22Rv1 (cell line): ENCODE measurements around the gene MGAT5.

Experiments used
- H3K27ac ChIP-seq: fragments of 450-650 bp; 2 replicates; pipeline ENCODE4 v1.5.1; 2017
- ZFX ChIP-seq: fragments of 450-650 bp; IDR thresholded peaks from 2 replicates; pipeline ENCODE4 v1.6.1; 2017; ENCODE audit warnings: antibody characterized with exemption, borderline replicate concordance
- TF ChIP-seq, protein P1 (sequence below): fragments of 450-650 bp; IDR thresholded peaks from 2 replicates; pipeline ENCODE4 v1.5.1; 2017; ENCODE audit warnings: mild to moderate bottlenecking

The MGAT5 gene

DNA sequence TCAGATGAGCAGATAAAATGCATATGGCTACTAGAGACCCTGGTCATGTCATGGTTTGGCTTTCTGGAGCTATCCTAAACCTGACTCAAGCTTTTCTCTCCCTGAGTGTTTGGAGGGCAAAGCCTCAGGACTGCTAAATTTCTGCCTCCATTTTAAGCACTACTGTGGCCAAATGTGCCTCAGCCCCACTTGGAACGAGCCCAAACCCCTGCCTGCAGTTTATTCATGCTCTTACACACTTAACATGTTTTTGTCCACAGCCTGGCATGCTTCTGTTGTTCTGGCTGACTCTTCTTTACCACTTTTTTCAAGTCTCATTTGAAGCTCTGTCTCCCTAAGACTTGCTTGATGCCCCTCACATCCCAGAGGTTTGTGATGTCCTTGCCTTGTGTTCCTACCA is 24.7 kb downstream of the MGAT5 start:
- H3K27ac ChIP-seq, result no peak overlapping the region
- TF ChIP-seq, protein P1, sequence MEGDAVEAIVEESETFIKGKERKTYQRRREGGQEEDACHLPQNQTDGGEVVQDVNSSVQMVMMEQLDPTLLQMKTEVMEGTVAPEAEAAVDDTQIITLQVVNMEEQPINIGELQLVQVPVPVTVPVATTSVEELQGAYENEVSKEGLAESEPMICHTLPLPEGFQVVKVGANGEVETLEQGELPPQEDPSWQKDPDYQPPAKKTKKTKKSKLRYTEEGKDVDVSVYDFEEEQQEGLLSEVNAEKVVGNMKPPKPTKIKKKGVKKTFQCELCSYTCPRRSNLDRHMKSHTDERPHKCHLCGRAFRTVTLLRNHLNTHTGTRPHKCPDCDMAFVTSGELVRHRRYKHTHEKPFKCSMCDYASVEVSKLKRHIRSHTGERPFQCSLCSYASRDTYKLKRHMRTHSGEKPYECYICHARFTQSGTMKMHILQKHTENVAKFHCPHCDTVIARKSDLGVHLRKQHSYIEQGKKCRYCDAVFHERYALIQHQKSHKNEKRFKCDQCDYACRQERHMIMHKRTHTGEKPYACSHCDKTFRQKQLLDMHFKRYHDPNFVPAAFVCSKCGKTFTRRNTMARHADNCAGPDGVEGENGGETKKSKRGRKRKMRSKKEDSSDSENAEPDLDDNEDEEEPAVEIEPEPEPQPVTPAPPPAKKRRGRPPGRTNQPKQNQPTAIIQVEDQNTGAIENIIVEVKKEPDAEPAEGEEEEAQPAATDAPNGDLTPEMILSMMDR, result no peak
- TF ChIP-seq ZFX, result no peak

DNA sequence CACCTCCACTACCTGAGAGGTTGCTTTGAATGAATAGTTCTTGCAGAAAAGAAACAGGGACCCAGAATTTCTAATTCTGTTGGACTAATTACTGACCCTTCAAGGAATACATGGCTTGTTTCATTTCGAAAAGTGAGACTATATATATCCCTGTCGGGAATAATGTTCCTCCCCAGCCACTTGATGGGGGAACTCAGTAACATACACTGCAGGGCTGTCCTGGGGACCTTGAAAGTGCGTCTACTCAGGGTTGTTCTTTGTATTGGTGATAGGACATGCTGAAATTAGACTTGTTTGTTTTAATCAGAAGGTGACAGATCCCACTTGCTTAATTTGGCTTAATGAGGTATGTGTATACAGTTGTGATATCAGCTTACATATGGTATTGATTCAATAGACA is 25.5 kb downstream of the MGAT5 start:
- TF ChIP-seq, protein P1, result no peak
- no peak for TF ChIP-seq ZFX
- H3K27ac ChIP-seq, result no peak overlapping the region

DNA sequence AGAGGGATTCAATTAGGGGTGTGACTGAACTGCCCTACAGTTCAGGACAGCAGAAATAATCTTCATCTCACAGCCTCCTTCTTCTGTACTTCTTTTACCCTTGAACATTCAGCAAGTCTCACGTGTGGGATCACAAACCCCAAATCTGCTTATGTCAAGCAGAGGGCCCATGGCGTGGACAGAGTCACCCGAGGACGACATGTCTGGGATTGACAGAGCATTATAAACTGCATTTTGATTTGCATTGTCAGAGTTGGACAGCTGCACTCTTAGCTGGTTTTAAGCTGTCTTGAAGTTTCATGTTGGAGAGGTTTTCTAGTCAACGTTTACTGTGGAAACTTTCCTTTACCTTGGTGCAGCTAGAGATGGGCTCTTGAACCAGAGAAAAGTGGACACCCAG is 26.4 kb downstream of the MGAT5 start:
- H3K27ac ChIP-seq, result no peak overlapping the region
- no peak for TF ChIP-seq ZFX
- TF ChIP-seq, protein P1, result no peak

DNA sequence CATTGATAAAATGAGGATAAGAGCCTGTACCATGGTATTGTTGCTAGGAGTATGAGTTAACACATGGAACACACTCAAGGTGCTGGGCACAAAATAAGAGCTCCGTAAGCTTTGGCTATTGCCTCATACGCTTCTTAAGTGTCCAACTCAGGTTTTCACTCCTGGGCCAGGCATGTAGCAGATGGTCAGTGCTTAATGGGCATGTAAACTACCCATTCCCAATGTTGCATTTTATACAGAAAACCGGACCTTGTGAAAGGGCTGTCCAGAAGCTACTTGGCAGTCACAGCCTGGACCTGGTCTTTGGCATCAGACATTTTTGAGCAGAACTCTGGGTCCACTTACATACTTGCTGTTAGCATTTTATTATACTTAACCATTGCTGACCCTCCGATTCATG is 26.9 kb downstream of the MGAT5 start:
- TF ChIP-seq, protein P1, result no peak
- no peak for TF ChIP-seq ZFX

DNA sequence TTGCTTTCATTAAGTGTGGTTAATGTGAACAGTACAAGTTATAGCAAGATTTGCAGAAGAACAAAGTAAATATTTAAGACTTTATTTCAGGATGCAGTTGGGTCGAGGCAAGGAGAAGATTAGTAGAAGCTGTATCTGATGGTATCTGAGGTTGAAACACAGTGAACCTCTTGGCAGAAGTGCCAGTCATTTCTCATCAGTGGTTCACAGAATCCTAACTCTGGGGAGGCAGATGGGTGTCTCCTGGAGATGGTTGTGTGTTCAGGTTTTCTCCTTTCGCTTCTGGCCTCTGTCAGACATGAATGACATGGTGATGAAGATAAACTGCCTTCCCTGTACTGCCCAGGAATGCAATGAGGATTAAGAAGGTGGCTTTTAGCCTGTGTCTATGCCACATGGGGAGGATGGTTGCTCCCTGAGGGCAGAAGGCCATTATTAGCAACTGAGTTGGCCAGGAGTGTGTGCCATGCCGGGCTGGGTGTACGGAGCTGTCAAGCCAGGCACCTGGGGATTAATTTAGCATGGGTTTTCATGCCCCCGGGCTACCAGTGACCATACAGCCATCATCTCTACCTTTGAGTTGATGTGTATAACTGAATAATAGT is 28.0 kb downstream of the MGAT5 start:
- H3K27ac ChIP-seq, result no peak overlapping the region

More for the DNA sequence above, 26.9 kb downstream of the MGAT5 start:
- no peak overlapping the region for H3K27ac ChIP-seq

DNA sequence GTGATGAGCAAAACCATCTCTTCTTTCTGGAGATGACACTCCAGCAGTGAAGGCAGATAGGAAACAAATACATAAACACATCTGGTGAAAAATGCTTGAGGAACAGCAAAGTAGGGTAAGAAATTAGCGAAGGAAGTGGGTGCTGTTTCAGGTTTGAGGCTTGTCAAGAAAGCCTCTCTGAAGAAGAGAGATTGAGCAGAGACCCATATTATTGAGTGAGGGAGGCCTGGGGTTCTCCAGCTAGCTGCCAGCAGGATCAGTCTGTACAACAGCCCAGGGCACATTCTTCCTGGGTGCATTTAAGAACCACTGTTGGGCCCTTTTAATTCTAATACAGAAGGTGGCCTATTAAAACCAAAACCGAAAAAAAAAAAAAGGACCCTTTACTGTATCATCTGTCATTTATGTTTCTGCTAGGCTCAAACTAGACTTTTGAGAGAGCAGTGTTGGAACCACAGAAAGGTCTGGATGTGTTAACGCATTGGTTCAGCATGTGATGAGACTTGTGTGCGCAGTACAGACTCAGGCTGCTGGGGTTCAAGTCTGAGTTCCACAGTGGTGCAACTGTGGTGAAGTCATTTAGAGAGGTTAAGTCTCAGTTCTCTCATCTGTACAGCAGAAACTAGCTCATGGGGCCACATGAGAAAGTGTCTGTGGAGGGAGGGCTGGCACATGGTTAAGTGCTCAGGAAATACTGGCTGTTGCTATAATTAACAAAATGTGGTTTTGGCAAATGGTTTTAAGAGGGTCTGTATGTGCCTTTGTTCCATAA is 28.9 kb downstream of the MGAT5 start:
- no peak for TF ChIP-seq ZFX
- TF ChIP-seq, protein P1, result no peak
- no peak overlapping the region for H3K27ac ChIP-seq

More for the DNA sequence above, 28.0 kb downstream of the MGAT5 start:
- TF ChIP-seq ZFX, result no peak
- TF ChIP-seq, protein P1, result no peak

DNA sequence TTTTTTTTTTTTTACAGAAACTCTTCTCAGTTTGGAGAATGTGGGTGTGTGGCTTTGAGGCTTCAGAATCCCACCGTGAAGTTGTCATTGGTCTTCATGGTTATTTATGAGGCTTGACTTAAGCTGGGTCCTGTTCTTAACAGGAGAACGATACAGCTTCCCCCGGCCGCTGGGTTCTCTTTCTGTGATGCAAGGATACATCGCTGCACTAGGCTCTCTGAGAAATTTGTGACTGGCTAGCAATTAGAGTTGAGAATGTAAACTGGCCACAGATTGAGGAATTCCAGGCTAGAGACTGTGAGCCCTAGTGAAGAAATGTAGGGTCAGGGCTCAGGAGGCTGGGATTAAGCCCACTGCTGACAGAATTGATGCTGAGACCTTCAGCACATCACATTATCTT is 29.8 kb downstream of the MGAT5 start:
- no peak for TF ChIP-seq ZFX
- TF ChIP-seq, protein P1, result no peak
- no peak overlapping the region for H3K27ac ChIP-seq
